Endothelial cell of umbilical vein (primary cell): ENCODE results near the gene MPIG6B. TPM values are rescaled to one million over a fixed set of nuclear protein-coding genes. Genes with fewer than 3 reads are reported as not detected.

Experiments used
- BruUV-seq: library from RNA; stranded (reverse); fragments of 400-500 nt; replicated peaks from 2 replicates; lab custom pipeline; 2021; lab: Mats Ljungman, UMichigan
- CTCF ChIA-PET: fragments of 300-600, 350-600 bp; sonication (Branson Sonifier 250); formaldehyde crosslinking; loops from one replicate; lab custom pipeline; 2021; ENCODE audit warnings: antibody characterized with exemption, inconsistent platforms; lab: Charles Lee
- POLR2A ChIA-PET: fragments of 300-600, 350-600 bp; sonication (Branson Sonifier 250); formaldehyde crosslinking; loops from one replicate; lab custom pipeline; 2021; ENCODE audit warnings: antibody characterized with exemption, inconsistent platforms; lab: Charles Lee
- DNase-seq: peaks from one replicate; pipeline ENCODE4 v3.0.0-alpha.2; 2011; ENCODE audit warnings: low read depth, low spot score
- FAIRE-seq: peaks from 2 replicates; lab custom pipeline; 2011; peaks lifted over from hg19 to GRCh38; lab: Jason Lieb, UNC
- H2AFZ ChIP-seq: 2 replicates; pipeline ENCODE4 v1.6.0; 2012; ENCODE audit warnings: low read depth, low read length, control low read depth, inconsistent platforms
- H3K27ac ChIP-seq: 2 replicates; pipeline ENCODE4 v1.5.1; 2011; ENCODE audit warnings: low read depth, mild to moderate bottlenecking, control low read depth, low read length, moderate library complexity; ENCODE audit not compliant: insufficient read depth
- H3K27me3 ChIP-seq, 2 experiments: 2 replicates each; pipeline versions ENCODE4 v1.6.0 to v1.6.1; 2011; ENCODE audit warnings: low read length in 2 of 2, mixed read lengths in 1 of 2; ENCODE audit not compliant: control insufficient read depth in 2 of 2, insufficient read depth in 2 of 2
- H3K36me3 ChIP-seq, 2 experiments: 2 replicates in 1 of 2; 3 replicates in 1 of 2; pipeline ENCODE4 v1.5.1; 2011; ENCODE audit warnings: low read length in 2 of 2, mild to moderate bottlenecking in 1 of 2, moderate library complexity in 1 of 2; ENCODE audit not compliant: control insufficient read depth in 2 of 2, insufficient read depth in 2 of 2; ENCODE audit errors: extremely low read depth in 1 of 2
- H3K4me1 ChIP-seq: 3 replicates; pipeline ENCODE4 v1.5.1; 2011; ENCODE audit warnings: mild to moderate bottlenecking, low read length; ENCODE audit not compliant: control insufficient read depth, insufficient read depth; ENCODE audit errors: extremely low read depth
- H3K4me2 ChIP-seq: 2 replicates; pipeline ENCODE4 v1.6.1; 2011; ENCODE audit warnings: low read length, control low read depth, mixed read lengths; ENCODE audit not compliant: insufficient read depth
- H3K4me3 ChIP-seq, 3 experiments: fragments of 200-600 bp in 1 of 3; sonication (generic), shearing (Covaris generic) in 1 of 3; replicated peaks in 1 of 3; 2 replicates each; pipeline ENCODE4 v1.5.1; 2011 to 2016; ENCODE audit warnings: control low read depth in 3 of 3, low read length in 3 of 3, mild to moderate bottlenecking in 2 of 3, inconsistent platforms in 1 of 3, low read depth in 1 of 3, moderate library complexity in 1 of 3; ENCODE audit not compliant: insufficient read depth in 1 of 3
- H3K79me2 ChIP-seq: 2 replicates; pipeline ENCODE4 v1.6.0; 2012; ENCODE audit warnings: low read length, inconsistent platforms; ENCODE audit not compliant: control insufficient read depth, insufficient read depth
- H3K9ac ChIP-seq: replicated peaks from 2 replicates; pipeline ENCODE3; 2011; ENCODE audit warnings: low read length, control low read depth; ENCODE audit not compliant: insufficient read depth; ENCODE audit errors: extremely low read depth
- H3K9me1 ChIP-seq: replicated peaks from 3 replicates; pipeline ENCODE4 v1.6.0; 2011; ENCODE audit warnings: mild to moderate bottlenecking, low read length; ENCODE audit not compliant: control insufficient read depth, insufficient read depth; ENCODE audit errors: extremely low read depth
- H3K9me3 ChIP-seq: replicated peaks from 2 replicates; pipeline ENCODE4 v1.5.1; 2012; ENCODE audit warnings: low read length, inconsistent platforms; ENCODE audit not compliant: control insufficient read depth, insufficient read depth
- H4K20me1 ChIP-seq: replicated peaks from 2 replicates; pipeline ENCODE3; 2011; ENCODE audit warnings: mild to moderate bottlenecking, low read length; ENCODE audit not compliant: control insufficient read depth, insufficient read depth; ENCODE audit errors: extremely low read depth
- CTCF ChIP-seq, 2 donors: IDR thresholded peaks; 1 replicate in 1 of 2; 2 replicates in 1 of 2; pipeline ENCODE4 v1.5.1; 2011; ENCODE audit warnings: low read length in 2 of 2, mild to moderate bottlenecking in 2 of 2, moderate library complexity in 2 of 2, control low read depth in 1 of 2, inconsistent platforms in 1 of 2, low read depth in 1 of 2; ENCODE audit not compliant: insufficient read depth in 1 of 2; ENCODE audit errors: extremely low read depth in 1 of 2
- FOS ChIP-seq: IDR thresholded peaks from 2 replicates; pipeline ENCODE4 v1.6.1; 2011; ENCODE audit warnings: mild to moderate bottlenecking, low read length, moderate library complexity, borderline replicate concordance; ENCODE audit not compliant: insufficient read depth
- MAX ChIP-seq: IDR thresholded peaks from 2 replicates; pipeline ENCODE4 v1.6.1; 2011; ENCODE audit not compliant: insufficient read depth, insufficient read length
- MYC ChIP-seq: IDR thresholded peaks from one replicate; pipeline ENCODE4 v1.6.1; 2011; ENCODE audit warnings: mild to moderate bottlenecking, low read depth, low read length
- POLR2A ChIP-seq: IDR thresholded peaks from 2 replicates; pipeline ENCODE4 v1.6.1; 2012; ENCODE audit warnings: low read depth, mild to moderate bottlenecking, control low read depth, low read length
- POLR2AphosphoS5 ChIP-seq: IDR thresholded peaks from 2 replicates; pipeline ENCODE4 v1.6.1; 2012; ENCODE audit warnings: low read depth, mild to moderate bottlenecking, control low read depth, low read length, moderate library complexity; ENCODE audit not compliant: insufficient read depth
- dilution Hi-C: fragments of 300-500 bp; cut with MboI; formaldehyde crosslinking; loops from one replicate; pipeline ENCODE4 v1.15.0; 2019; ENCODE audit warnings: low sequenced_read_pairs; ENCODE audit not compliant: extremely low pct_ligation_motif_present
- intact Hi-C: fragments of 100-400 bp; cut with micrococcal nuclease; formaldehyde crosslinking; loops from one replicate; pipeline ENCODE4 v1.10.0; 2022
- polyA plus RNA-seq, 4 experiments: library from polyadenylated mRNA; depleted of rRNA in 3 of 4; stranded (reverse) in 3 of 4; unstranded in 1 of 4; fragments of >200 nt; gene quantifications; 2 replicates each; pipeline versions ENCODE4 v1.2.1 to v1.2.3, GENCODE V29; 2011 to 2012; ENCODE audit warnings: missing spikeins in 1 of 4
- total RNA-seq: library from RNA; stranded (reverse); gene quantifications from 2 replicates; pipeline ENCODE4 v1.2.3, GENCODE V29; 2021

The MPIG6B gene
- total and polyA plus RNA-seq, 2 donors (not counting 3 experiments of a cell fraction or from before 2014, with no cell fraction given), result not detected

GRCh38 chr6:31702819-31703716 lies 20.1 kb upstream of the MPIG6B start, which contains the start of gene ABHD16A:
ABHD16A (minus strand) TSS chr6:31703324; CDS start chr6:31703281, 43 bp downstream.
- Histone ChIP-seq H3K9ac (peak within 1 kb of the TSS; percentile 90), H3K79me2 (peaks cover 21% of the 10 kb centered on the region), H3K9me3 (no peaks in the 10 kb centered on the region), H3K9me1 (no peaks in the 10 kb centered on the region), H3K27ac (peak within 1 kb of the TSS; percentile 77), H2AFZ (peak within 1 kb of the TSS; percentile 76), H3K4me3 (peak within 1 kb of the TSS; percentile 59 to 80 (median 74)), H3K4me2 (peak within 1 kb of the TSS; percentile 81), H3K27me3 (no peaks in the 10 kb centered on the region), H3K36me3 (no peaks in the 10 kb centered on the region), H4K20me1 (no peaks in the 10 kb centered on the region), H3K4me1 (peaks cover 11% of the 10 kb centered on the region)
- TF ChIP-seq MYC, result no peak
- TF ChIP-seq CTCF (IDR thresholded peaks at IDR 0.05; ENCODE audit: extremely low read depth in 1 of 2, insufficient read depth in 1 of 2, low read depth in 1 of 2, low read length in 2 of 2), result peak in 1 of 2 donors; percentile 3
- peak; percentile 97 for TF ChIP-seq POLR2A
- TF ChIP-seq POLR2AphosphoS5, result peak; percentile 90
- no peak for TF ChIP-seq FOS
- TF ChIP-seq MAX, result peak; percentile 7
- DNase-seq (peak; percentile 99), FAIRE-seq (peak; percentile 100)
- TSS peak; percentile 80 for BruUV-seq
- ChIA-PET POLR2A (interaction anchor here (0.7 to 1.2 kb wide), 6 partner anchors 8 to 124 kb away, joined by 3 to 6 read pairs (median 4); partner anchors contain the start of genes DDAH2, GPANK1, HSPA1B and MSH5), CTCF (interaction anchor here (1.0 to 1.9 kb wide), 12 partner anchors 8 to 128 kb away, joined by 3 to 9 read pairs (median 6); partner anchors contain the start of genes DDAH2, LSM2, LY6G5C and LY6G6D)
- dilution Hi-C loops (no loop called here), intact Hi-C loops (loop anchor here (1.0 to 2.0 kb wide), 7 partner anchors 22 to 124 kb away; partner anchors contain the start of genes BAG6, HSPA1B, LY6G5C and PRRC2A)
